GM18511 (cell line): ENCODE data around the gene HOXA11.

Source experiments
- ATAC-seq: cut with Tn5 transposase; IDR thresholded peaks from one replicate; pipeline ENCODE4 v1.9.1; 2021; ENCODE audit warnings: mild to moderate bottlenecking, moderate library complexity; ENCODE audit not compliant: unreplicated experiment

HOXA11 gene

DNA sequence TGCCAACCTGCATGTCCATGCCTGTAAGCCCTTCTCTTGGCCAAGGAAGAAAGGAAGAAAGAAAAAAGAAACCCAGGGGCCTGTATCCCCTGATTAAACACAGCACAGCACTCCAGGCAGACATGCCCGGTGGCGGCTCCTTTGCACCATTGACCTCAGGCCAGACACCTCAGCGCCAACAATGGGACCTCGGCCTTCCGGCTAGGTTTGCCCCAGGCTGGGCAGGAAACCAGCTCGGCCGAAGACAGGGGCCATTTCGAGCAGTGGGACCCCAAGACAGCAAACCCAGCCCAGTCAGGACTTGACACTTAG, 13.8 kb downstream of the HOXA11 start:
- no peak for ATAC-seq

GRCh38 chr7:27170426-27171324, 14.4 kb downstream of the HOXA11 start:
- no peak for ATAC-seq

DNA sequence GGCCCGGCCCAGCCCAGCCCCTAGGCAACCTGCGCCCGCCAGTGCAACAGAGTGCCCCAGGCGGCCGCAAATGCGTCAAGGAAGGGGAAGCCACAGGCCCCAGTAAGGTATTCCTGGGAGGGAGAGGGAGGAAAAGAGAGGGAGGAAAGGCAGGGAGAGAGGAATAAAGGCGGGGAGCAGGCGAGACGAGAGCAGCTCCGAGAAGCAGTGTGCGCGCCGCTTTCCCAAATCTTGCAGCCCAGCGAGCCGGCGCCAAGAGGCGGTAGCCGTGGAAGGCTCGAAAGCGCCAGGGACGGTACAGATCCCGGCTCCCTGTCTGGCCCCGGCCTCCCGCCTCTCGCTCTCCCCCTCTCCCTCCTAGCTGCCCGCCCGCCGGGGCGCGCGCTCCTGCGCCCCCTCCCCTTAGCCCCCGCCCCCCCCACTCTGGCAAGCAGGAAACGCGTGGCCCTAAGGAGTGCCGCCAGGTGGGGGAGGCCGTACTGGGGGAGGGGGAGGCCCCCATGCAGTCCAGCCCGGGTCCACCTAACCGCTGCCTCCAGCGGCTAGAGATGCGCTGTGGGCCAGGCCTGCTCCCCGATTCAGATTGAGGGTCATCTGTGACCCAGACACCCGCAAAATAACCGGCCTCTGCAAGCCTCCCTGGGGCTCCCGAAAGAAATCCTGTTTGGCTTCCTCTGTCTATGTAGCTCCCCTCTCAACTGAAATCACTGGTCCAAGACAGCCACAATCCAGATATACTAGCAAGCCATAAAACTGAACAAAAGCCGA, 15.2 kb downstream of the HOXA11 start:
- ATAC-seq = no peak

GRCh38 chr7:27168265-27168947, 16.6 kb downstream of the HOXA11 start:
- ATAC-seq = no peak

DNA sequence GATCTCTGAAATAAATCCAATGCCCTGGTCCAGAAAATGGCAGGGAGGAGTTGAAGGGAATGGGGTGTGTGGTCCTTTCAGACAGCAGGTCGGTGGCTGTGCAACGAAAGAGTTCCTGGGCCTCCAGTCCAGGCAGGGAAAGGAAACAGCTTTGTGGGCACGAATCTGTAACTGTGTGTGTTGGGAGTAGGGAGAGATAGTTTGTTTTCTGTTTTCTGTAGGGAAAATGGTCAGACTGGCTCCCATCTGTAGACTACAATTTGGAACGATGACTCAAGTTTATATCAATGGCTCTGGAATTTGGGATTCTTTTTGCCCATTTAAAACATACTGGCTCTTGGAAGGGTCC, 17.1 kb downstream of the HOXA11 start:
- no peak for ATAC-seq

- no peak for ATAC-seq
These were observed 18.2 kb downstream of the HOXA11 start for GRCh38 chr7:27166531-27167505.

DNA sequence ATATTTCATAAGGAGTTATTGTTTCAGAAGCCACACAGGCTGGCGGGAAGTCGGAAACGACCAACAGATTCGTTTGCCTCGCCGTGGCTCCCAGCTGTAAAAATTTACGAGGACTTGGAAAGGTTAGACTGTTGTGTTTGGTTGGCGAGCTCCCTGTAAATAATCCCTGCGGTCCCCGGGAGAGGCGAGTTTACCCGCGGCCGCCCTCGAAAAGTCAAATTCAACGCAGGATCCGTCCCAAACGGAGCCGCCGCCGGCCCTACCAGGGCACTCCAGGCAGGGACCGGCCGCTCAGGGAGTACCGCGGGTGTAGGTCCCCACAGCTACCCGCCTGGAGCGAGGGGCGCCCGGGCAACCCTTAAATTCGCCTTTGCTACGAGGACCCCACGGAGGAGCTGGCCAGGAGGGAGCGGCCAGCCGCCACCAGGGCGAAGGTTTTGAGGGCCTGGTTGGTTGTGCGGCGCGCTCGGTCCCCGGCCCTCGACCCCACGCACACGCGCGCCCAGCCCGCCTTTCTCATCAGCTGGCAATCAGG, 19.0 kb downstream of the HOXA11 start:
- ATAC-seq = no peak

- no peak for ATAC-seq
These were observed 19.7 kb downstream of the HOXA11 start, which contains the start of gene HOXA9 for GRCh38 chr7:27165089-27165995. Gene HOXA9, minus strand, starts transcription at chr7:27165537. Its CDS starts 80 bp downstream, at chr7:27165457.

- no peak for ATAC-seq
These were observed 20.5 kb downstream of the HOXA11 start for GRCh38 chr7:27164367-27165088.

DNA sequence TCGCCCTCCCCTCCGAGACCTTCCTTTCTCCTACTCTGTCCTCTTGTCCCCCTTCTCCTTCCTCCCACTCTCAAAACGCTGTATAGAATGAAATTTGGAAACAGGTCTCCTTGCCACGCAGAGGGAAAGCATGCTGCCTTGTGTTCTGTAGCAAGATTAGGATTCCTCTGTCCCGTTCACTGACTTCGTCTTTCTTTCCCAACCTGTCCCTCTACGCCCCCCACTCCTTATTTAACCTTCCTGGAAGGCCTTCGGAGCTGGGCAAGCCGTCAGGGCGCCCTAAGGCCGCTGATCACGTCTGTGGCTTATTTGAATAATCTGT, 21.0 kb downstream of the HOXA11 start:
- ATAC-seq = no peak

GRCh38 chr7:27163288-27164044, 21.6 kb downstream of the HOXA11 start:
- ATAC-seq = no peak

DNA sequence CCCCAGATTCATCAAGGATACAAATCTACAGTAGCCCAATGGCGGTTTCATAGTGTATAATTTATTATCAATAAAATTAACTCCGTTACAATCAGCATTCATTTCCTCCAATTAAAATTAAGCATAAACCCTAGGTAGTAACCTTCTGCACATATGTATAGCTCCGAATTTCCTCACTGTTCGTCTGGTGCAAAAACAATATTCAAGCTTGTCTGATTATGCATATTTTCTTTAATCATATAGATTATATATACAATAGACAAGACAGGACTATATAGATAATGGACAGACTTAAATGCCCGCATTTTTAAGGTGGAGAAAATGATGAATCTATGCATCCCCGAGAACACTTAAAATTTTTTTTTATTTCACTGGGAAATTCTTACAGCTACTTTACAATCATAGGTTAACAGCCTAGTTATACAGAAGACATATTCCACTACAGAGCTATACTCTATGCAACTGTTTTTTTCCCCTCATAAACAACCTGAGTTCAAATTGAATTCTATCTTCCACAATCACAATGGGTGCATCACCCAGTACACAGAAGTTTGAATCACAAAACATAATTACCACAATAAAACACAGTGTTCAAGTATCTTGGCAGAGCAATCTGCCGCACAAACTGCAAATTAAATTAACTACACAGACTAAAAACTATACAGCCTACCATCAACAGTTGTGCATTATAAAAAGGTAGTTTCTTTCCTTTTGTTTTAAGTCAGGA, 22.3 kb downstream of the HOXA11 start:
- ATAC-seq = no peak

DNA sequence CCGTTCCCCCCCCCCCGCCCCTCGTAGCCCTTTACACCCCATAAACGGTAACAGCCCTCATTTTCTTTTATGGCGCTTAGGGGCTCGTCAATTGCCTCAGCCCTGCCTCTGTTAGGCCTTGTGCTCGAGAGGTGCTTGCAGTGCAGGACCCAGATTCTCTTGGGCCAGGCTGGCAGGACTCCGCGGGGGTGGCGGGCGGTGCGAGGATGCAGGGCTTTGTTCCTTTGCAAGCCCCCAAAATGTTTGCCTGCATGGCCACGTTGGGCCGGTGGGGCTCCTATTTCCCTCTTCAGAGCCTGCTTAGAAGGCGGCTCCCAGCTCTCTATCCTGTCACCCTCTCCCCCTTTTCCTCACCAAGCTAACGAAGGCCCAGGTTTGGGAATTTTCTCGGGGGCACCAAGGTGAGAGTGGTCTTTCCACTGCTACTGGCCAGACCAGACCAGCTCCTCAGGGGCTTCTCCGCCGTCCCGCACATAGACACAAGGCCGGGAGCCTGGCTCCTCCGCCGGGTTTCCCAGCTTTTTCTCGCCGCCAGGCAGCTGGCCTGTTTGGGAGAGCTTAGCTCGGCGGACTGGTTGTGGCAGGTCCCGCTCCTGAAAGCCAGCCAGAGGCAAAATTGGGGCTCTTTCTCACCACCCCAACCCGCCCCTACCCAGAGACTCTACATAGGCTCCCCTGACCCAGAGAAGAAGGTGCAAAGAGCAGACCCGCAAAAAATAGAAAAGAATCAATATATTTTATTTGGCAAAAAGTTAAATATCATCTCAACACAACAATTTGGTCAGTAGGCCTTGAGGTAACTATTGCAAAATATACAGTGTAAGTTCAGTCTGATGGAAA, 23.1 kb downstream of the HOXA11 start:
- no peak for ATAC-seq

GRCh38 chr7:27161214-27161720, 23.8 kb downstream of the HOXA11 start:
- no peak for ATAC-seq

- ATAC-seq = peak; percentile 73
These were observed 24.4 kb downstream of the HOXA11 start for GRCh38 chr7:27160546-27161213.

- ATAC-seq = peak; percentile 22
These were observed 24.9 kb downstream of the HOXA11 start for GRCh38 chr7:27160145-27160545.
